ENCODE measurements around the gene TRANK1.

The TRANK1 gene

DNA sequence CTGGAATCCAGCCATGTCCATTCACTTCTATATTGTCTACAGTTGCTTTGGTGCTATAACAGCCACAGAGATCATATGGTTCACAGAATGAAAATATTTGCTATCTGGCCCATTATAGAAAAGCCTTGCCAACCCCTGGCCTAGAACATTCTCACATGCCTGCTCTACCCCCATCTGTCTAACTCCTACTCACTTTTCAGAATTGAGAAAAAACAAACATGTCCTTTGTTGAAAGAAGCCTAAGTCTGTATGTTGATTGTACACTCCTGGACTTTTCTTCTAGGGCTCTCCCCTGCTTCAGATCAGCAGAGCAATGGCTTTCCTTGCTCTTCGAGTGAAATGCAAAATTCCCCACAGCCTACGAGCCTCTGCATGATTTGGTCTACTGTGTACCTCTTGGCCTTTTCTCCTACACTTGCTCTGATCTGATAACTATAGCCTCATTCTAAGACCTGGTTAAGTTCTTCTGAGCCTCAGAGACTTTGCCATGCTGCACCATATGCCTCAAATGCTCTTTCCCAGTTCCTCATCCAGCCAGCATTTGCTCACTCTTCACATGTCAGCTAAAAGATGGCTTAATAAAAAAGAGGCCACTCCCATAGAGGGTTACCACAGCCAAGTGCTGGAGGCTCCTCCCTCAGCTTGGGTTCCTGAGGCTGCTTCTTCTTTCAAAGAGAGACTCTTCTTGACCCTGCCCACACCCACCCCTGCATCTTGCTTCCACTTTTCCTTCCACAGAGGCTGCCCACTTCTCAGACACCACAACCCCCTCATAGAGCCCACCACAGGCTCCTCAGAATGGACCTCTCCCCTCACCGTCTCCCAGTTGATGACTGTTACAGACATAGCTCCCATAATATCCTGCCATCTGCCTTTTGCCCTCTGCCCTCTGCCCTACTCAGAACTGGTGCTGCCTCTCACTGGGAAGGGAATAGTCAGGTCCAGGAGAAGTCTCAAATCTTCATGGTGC is 157.6 kb downstream of the TRANK1 start:
- peak; percentile 67 for DNase-seq

DNA sequence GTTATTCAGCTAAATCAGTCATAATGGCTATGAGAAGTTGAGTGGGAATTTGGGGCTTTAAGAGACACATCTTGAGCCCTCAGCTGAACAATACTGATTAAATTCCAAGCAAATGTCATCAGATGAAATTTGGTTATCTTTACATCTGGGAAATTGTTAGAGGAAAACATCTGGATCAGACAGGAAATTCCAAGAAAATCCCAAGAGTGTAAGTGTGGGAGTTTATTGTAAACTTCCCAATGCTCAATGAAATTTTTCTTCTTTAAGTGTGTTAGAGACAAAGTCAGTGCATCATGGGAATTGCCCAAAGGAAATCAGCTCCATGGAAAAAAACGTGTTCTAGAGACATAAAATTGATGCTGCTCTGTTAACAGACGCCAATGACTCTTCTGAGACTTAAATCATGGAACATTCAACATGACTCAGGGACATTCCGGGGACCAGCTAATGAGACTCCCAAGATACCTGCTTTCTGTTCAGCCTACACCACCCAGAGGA is 160.7 kb downstream of the TRANK1 start:
- DNase-seq, result no peak

DNA sequence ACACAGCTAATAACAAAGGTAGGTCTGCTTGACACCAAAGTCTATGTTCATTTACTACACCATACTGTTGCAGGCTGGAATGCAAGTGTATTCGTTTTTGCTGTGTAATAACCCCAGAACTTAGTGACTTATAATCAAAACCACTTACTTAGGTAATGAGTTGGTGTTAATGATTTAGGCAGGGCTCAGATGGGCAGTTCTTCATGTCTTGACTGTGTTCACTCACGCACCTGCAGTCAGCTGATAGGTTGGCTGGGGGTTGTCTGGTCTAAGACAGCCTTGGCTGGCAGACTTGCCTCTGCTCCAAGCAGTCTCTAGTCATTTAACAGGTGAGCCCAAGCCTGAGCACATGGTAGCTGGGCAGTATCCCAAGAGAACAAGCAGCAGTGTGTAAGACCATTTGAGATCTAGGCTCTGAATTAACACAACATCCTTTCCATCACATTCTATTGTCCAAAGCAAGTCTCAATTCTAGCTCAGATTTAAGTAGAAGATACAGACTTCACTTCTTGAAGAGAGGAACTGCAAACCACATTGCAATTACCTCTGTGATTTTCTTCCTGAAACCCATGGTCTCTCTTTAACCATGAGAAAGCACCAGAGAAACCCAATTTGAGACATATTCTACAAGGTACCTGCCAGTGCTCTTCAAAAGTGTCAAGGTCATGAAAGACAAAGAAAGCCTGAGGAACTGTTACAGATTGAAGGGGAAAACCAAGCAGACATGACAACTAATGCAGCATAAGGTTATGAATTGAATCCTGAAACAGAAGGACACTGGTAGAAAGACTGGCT is 167.2 kb downstream of the TRANK1 start:
- DNase-seq, result no peak

Data from OCI-M1 (cell line).